Right ventricle myocardium superior (tissue), 1 donor: ENCODE results near the gene RFX4. TPM values are rescaled to one million over a fixed set of nuclear protein-coding genes. Genes with fewer than 3 reads are reported as not detected.
A peak's percentile ranks its signal among the peaks of the same experiment; 100 is the strongest.
"Not testable (repeated sequence)": the region's sequence is repeated elsewhere in the genome, so short reads cannot be mapped to it uniquely, and the experiment has no call there.

Experiments used
- ATAC-seq: fragments of 200-7000 bp; cut with Tn5 transposase; one replicate; pipeline ENCODE4 v1.9.1; 2020; ENCODE audit warnings: mild to moderate bottlenecking; ENCODE audit not compliant: poor library complexity
- DNase-seq: peaks from one replicate; pipeline ENCODE4 v3.0.0-alpha.2; 2020
- intact Hi-C: fragments of 100-400 bp; cut with DNase I; formaldehyde crosslinking; loops from one replicate; pipeline ENCODE4 v1.11.2; 2022
- total RNA-seq: library from RNA; stranded (reverse); fragmentation: NEBNext Ultra II Directional; extraction: Animal tissue kit (Norgen Biotek cat#: 25700); gene quantifications from one replicate; pipeline ENCODE4 v1.2.1, GENCODE V29; 2021
- donor health status: DM: no; HTN: yes; CAD: no; lungs with severe emphysema.

The RFX4 gene
- total RNA-seq, 1 donor from 2014 or later: not detected

DNA sequence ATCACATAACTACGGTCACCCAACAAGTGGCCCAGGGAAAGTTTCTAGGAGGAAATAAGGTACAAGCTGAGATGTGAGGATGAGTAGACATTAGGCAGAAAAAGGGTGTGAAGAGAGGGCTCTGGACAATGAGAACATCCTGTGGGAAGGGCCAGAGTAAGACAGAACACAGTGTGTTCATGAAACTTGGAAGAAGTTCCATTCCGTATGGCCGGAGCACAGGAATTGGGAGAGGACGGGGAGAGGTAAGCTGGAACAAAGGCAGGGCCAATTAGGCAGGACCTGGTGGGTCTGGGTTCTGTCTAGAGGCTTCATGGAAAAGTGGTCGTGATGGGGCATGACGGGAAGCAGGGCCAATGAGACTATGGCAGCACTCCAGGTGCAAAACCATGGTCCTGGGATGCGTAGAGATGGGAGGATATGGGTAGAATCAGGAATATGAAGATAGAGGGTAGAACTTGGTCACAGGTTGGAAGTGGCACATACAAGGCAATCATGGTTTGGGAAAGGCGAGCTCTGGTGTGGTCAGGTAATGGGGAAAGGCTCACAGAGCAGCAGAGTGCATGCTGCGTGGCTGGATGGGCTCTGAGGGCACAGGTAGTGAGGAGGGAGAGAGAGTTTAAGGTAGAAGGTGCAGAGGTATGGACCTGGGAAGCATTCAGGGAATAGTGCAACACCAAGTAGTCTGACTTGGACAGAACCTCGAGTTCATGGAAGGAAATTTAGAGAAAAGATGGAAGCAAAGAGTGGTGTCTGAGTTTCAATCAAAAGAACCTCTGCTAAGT lies 93.0 kb downstream of the RFX4 start:
- intact Hi-C loops: no loop called here
- DNase-seq (no peak), ATAC-seq (no peak)

DNA sequence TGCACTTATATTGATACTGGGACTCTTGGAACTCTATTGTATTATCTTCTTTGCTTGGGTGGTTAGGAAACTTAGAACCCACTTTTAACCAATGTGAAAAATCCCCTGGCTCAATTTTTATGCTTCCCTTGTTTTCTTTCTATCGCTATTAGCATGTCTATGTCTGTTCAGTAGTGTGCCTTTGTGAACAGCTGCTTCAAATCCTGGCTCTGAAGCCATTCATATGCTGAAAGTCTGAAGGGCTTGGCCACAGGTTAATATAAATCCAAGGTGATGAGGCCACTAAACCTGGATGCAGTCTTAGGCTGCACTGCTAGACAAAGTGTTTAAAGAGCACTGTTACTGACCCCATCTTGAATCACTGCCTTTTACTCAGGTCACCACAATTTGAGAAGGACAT lies 96.8 kb downstream of the RFX4 start:
- DNase-seq: no peak
- no peak for ATAC-seq
- intact Hi-C loops: no loop called here

DNA sequence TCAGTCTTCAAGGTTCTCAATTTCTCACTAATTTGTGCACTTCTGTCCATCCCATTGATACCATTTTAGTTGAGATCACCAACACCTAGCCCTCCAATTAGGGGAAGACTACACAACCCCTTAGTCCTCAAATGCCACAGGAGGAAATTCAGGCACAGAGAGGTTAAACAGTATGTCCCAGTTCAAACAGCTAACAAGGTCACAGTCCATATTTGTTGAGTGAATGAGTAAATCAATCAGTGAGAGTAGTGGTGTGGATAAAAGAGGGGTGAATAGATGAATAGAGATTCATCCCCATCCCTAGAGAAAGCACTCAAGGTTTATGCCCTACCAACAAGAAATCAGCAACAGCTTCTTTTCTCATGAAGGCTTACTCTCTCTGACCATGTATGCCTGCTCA lies 97.5 kb downstream of the RFX4 start:
- intact Hi-C loops: no loop called here
- ATAC-seq: no peak
- no peak for DNase-seq

DNA sequence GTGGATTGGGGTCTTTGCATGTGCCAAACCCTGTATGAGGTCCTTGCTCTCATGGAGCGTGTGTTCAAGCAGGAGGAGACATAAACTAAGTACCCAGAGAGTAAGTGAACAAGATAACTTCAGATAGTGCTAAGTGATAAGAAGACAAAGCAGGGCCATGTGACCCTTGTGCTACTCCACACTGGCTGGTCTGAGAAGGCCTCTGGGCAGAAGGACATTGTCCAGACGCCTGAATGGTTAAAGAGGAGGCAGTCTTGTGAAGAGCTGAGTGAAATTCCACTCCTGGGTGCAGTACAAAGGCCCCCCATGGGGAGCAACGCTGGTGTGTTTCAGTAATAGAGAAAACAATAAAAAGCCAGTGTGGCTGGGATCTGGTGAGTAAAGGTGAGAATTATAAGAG lies 98.4 kb downstream of the RFX4 start:
- DNase-seq (no peak), ATAC-seq (no peak)
- intact Hi-C loops: no loop called here

DNA sequence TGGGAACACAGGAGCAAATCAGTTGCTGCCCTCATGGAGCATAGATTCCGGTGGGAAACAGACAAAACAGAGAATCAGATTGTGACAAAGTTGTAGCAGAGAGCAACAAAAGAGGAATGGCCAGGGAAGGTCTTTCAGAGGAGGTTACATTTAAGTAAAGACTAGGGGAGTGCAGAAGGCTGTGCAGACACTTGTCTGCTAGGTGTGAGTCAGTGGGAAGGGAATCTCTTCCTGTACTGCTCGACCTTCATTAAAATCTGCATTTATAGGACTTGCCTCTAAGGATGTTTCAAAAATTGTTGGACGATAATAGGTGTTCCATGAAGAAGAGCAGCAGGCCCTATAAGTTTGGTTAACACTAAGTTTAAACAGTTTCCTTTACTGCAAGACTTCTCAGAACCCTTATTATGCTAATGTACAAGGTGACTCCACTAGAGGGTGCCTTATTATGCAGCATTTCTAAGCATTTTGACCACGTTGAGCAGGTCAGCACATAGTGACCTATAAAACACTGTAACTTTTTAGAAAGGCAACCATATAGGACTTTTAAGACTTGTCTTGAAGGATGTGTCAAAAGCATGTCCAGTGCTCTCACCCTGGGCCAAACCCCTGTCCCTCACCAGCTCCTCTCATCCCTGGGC lies 99.9 kb downstream of the RFX4 start:
- DNase-seq (no peak), ATAC-seq (peak; percentile 43)
- intact Hi-C loops: no loop called here

DNA sequence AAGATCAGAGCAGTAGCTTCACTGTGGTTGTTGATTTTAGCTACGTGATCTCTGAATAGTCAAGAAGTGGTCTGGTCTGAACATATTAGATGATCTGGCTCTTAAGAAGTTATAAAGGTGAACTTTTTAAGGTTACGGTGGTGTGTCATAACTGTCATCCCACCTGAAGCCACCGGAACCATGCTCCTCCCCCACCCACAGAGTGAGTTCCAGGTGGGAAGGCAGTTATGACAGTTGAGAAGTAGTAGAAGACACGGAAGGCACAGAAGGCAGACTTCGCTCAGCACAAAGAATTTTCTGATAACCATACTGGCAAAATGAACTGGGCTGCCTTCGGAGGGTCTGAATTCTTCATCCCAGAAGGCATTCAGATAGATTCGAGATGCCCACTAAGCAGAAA lies 101.7 kb downstream of the RFX4 start:
- DNase-seq (no peak), ATAC-seq (no peak)
- intact Hi-C loops: no loop called here

DNA sequence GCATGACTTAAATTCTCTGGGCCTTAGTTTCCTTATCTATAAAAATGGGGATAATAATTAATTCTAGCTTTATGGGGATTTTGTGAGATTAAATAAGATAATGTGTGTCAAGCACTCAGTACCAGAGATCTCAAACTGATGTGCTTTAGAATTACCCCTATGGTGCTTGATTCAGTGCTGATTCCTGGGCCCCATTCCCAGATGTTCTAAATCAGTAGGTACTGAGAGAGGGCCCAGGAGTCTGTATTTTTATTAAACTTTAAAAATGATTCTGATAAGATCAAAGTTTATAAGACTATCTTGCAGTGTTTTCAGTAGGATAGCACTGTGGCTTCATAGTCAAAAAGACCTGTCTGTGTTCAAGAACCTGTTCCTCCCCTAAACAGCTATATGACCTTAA lies 102.6 kb downstream of the RFX4 start:
- DNase-seq: no peak
- ATAC-seq: no peak
- intact Hi-C loops: no loop called here

DNA sequence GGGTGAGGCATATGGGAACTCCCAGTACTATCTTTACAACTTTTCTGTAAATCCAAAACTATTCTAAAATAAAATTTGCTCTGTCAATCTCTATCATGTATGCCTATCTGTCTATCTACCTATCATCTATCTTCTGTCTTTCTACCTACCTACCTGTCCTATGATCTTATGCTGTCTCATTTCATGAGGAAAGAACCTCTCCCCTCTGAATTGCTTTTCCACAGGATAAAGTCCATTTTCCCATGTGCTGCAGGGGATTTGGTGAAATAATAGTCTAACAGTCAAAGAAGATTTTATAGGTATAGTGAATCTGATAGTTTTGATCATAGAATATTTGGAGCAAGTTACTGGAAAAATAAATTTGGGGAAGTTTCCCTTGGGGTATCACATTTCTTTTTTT lies 104.9 kb downstream of the RFX4 start:
- intact Hi-C loops: no loop called here
- no peak for DNase-seq

DNA sequence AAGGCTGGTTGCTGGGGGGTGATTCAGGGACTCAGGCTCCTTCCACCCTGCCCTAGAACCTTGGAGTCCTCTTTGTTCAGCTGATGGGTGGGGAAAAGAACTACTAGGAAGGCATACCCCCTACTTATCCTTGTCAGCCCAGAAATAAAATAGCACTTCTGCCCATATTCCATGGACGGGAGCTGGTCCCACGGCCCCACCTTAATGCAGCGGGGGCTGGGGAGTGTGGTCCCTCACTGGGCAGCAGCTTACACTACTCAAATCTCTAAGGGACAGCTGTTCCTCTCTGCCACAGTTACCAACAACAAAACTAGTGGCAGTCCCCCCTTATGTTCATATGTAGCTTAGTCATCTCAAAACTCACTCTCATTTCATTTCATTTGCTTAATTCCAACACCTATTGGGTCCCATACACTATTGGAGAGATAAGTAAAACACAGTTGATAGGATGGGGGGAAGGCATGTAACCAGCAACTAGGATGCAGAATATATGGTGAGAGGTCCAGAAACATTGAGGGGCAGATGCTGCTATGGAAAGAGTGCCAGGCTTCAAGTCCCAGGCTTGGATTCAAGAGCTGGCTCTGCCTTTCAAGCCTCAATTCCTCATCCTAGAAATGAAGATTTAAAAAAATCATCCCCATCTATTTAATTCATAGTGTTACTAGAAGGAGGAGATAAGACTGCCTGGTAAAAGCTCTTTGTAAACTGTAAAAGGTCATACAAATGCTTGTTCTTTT lies 107.9 kb downstream of the RFX4 start:
- no peak for DNase-seq
- no peak for ATAC-seq
- intact Hi-C loops: no loop called here

More for the DNA sequence above, 104.9 kb downstream of the RFX4 start:
- no peak for ATAC-seq

DNA sequence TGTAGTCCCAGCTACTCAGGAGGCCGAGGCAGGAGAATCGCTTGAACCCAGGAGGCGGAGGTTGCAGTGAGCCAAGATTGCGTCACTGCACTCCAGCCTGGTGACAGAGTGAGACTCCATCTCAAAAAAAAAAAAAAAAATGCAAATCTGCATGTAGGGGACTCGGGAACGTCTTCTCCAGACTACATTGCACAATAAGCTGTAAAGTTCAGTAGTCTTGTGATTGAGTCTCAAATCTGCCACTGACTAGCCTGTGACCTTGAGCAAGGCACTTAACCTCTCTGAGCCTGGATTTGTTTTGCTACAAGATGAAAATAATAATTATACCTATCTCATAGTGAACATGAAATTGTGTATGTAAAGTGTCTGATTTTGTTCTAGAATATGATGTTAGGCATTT lies 109.2 kb downstream of the RFX4 start:
- DNase-seq, ATAC-seq, intact Hi-C loops: not testable (repeated sequence)

DNA sequence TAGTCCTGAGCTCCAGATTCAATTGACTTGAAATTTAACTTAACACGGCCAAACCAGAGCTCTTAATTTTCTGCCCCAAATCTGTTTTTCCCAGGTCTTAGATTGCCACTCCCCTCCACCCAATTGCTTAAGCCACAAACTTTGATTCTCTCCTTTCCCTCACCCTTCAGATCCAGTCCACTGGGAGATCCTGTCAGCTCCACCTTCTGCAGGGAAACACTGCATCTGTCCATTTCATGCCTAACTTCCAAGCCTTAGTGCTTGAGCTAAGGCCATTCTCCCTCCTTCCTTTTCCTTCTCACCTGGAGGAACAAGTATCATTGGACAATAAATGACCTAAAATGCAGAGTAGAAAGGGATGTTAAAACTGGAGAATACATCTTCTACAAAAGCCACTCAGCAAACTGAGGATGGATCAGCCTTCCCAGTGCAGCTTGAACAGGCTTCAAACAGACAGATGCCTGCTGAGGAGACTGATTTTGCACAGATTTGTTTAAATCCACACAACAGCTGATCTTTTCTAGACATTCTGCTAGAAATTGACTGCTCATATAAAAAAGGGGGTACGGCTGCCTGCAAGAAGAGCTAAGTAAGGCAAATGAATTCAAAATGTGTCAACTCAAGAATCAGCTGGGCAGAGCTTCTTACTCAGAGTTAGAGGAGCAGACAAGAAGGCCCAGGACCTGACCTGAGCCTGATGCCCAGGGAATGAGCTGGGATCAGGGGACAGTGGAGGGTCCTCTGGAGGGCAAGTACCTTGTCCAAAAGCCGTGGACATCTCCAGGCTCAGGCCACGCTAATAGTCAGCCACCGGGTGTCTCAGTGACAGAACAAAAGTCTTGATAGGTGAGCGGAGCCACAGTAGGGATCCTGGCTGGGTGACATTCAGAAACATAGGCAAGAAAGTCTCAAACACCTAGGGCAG lies 110.4 kb downstream of the RFX4 start:
- intact Hi-C loops: no loop called here
- DNase-seq: no peak
- no peak for ATAC-seq

DNA sequence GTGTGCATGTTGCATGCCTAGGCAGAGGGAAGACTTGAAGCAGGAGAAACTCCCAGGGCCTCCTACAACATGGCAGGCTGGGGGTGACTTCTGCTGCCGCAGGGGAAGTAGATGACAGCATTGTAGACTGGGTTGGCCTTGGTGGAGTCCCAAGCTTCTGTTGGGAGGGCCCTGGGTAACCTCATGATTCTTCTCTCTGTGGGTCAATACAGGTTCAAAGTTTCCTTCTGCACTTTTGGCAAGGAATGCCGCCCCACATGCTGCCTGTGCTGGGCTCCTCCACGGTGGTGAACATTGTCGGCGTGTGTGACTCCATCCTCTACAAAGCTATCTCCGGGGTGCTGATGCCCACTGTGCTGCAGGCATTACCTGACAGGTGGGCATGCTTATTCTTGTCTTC lies 113.3 kb downstream of the RFX4 start:
- intact Hi-C loops: no loop called here
- ATAC-seq (no peak), DNase-seq (no peak)

DNA sequence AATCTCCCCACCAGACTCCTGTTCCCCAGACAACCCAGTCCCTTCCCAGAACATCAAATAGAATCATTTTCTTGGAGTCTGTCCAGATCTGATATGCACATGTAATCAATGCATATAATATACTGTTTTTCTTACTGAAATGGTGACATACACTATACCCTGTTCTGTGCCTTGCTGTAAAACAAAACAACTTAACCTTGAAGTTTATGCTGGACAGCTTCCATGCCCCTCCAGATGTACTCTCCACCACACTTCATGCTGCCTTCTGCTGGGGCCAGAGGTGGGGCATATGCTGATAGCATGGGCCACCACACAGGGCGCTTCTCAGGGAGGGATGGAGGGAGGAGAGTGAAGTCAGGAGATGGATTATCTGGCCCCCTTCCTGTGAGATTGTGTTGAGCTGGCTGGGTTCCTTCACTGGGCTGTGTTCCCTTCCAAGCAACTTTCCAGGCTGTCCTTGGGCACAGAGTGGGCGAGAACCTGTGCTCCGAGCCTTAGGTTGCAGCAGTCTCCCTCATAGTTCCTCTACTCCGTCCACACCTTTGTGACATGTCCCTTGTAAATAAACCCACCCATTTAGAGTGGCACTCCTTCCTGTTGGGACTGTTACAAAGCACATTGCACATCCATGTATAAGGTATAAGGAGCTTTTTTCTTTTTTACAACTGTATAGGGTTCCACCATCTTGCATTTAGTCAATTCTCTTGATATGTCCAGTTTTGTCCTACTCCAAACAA lies 114.0 kb downstream of the RFX4 start:
- DNase-seq (no peak), ATAC-seq (no peak)
- intact Hi-C loops: no loop called here

DNA sequence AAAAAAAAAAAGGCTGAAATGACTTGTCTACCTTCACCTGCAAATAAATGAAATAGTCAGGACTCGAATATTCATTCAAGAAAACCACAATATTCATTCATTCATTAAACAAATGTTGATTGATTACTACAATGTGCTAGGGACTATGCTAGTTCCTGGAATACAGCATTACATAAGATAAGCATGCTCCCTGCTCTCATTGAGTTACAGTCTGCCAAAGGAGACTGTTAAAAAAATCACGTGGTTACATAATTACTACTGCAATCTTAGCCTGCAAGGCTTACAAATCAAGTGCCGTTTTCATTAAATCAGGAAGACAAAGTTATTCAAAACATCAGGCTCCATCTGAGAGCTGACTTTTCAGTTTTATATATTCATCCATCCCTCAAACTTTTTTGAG lies 121.3 kb downstream of the RFX4 start:
- intact Hi-C loops: no loop called here
- ATAC-seq: peak; percentile 89
- DNase-seq: no peak

DNA sequence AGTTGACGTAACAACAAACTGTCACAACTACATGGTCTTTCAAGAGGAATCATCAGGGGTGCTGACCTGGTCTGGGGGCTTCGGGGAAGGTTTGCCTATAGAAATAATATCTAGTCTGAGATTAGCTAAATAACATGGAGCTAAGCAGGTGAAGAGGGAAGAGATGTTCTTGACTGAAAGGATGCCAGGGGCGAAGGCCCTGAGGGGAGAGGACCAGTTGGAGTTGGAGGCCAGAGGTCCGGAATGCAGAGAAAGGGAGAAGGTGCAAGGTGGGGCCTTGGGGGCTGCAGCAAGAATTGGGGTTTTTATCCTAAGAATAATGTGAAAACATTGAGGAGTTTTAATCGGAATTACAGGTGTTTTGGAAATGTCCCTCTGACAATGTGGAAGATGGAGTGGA lies 123.2 kb downstream of the RFX4 start:
- intact Hi-C loops: no loop called here
- ATAC-seq (no peak), DNase-seq (no peak)

DNA sequence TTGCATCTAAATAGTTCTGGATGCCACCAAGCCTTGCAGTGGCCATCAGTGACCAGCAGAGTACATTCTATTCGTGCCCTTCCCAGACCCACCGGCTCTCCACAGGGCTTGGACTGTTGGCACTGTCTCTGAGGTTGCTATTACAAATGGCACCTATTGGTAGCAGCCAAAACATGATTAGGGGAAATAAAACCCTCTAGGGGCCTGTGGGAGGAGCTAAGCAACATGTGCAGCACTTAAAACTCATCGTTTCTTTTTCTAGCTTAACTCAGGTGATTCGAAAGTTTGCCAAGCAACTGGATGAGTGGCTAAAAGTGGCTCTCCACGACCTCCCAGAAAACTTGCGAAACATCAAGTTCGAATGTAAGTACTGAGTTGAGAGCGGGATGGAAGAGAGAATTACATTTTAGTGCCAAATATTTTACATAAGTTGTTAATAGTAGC lies 126.3 kb downstream of the RFX4 start:
- DNase-seq: no peak
- intact Hi-C loops: no loop called here
- ATAC-seq: no peak

DNA sequence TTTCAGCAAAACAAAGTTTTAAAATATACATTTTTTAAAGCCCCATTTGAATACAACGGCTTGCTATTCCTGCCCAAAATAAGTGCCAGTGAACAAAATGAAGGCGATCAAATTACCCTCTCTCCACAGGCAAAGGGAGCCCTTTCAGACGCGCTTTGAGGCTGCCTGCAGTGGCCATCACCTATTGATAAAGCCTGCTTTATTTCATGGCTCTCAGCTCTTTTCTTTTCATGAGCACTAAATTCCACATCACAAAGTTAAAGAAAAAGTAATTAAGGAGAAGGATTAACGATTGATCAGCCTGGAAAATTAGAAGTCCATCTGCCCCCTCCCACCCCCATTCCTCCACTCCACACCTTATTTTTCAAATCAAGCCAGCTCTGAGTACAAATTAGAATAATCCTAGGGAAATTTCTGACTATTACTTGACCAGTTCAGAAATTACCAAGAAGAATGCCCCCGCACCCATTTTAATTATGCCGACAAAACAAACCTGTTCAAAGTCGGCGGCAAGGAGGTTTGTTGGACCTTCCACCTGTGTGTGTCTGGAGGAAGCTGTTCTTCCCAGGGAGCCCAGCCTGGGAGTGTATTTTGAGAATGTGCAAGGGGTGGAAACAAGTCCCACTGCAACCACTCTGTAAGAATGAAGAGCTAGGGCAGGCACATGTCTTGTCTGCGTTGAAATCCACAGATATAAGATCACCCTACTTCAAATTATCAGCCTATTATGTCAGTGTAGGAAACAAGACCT lies 127.5 kb downstream of the RFX4 start:
- DNase-seq (no peak), ATAC-seq (no peak)
- intact Hi-C loops: no loop called here

DNA sequence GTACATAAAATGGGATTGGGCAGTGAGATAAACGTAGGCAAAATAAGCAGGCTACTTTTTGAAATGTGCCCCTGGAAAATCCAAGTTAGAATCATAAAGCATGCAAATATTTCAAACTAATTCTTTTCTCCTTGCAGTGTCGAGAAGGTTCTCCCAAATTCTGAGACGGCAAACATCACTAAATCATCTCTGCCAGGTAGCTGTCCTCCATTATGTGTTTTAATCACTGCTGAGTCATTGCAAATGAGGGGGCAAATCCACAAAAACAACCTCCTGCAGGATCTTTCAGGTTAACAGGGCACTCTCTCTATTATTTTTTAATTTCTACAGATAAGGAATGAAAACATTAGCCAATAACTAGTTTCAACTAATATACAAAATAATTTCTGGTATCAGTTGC lies 128.5 kb downstream of the RFX4 start:
- intact Hi-C loops: no loop called here
- DNase-seq (no peak), ATAC-seq (no peak)
